Activated gamma-delta T cell (primary cell): ENCODE measurements around the gene CES4A.

Experiments used
- DNase-seq: peaks from one replicate; lab custom pipeline; 2025; lab: John Stamatoyannopoulos, UW

The CES4A gene

GRCh38 chr16:67053767-67054334 lies 65.5 kb downstream of the CES4A start:
- DNase-seq, result no peak

GRCh38 chr16:67054901-67055300 lies 66.5 kb downstream of the CES4A start:
- DNase-seq, result no peak

- no peak for DNase-seq
Observed at GRCh38 chr16:67055712-67056487, 67.5 kb downstream of the CES4A start.
